Neural progenitor cell (in vitro differentiated cells): ENCODE measurements around the gene SLC17A7.

Source experiments
- CTCF ChIP-seq: fragments of 200-600 bp; sonication (generic); IDR thresholded peaks from 2 replicates; pipeline ENCODE4 v1.5.1; 2017; ENCODE audit warnings: antibody characterized with exemption, mild to moderate bottlenecking
- EZH2 ChIP-seq: fragments of 200-600 bp; sonication (generic); IDR thresholded peaks from 2 replicates; pipeline ENCODE4 v1.6.1; 2017; ENCODE audit warnings: antibody characterized with exemption, mild to moderate bottlenecking, moderate library complexity

GRCh38 chr19:49415102-49415809 lies 26.1 kb downstream of the SLC17A7 start:
- TF ChIP-seq CTCF (no peak), EZH2 (no peak)
